Measurements from ENCODE around the gene ADGRD1.
A peak's percentile ranks its signal among the peaks of the same experiment; 100 is the strongest.

ADGRD1 gene

DNA sequence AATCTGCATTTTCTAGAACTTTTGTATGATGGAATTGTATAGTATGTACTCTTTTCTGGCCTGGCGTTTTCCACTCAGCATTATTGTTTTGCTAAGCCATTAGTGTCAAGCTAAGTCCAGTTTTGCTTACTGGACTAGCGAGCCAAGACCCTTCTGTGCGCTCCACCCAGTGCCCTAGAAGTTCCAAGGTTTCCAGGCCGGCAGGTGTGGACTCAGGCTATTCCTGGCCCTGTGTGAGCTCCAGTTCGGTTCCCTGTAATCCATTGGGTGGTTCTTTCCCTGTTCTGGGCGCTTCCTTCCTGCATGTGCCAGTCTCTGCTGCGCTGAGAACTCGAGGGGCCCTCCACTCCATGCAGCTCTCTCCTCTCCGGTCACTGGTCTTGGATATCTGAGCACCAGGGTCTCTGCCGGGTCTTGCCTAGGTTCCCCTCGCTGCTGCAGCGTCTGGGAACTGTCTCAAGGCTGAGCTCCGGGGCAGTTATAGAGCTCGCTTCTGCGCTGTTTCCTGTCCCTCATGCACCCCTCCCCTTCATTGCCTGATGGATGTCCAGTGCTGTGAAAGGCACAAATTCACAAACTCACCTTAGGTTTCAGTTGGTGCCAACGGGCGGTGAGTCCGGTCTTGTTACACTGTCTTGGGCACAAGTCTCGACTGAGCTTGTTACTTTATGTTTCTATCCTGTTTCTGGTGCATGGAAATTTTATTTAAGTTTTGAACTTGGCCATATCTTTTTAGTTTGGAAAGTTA is 100.8 kb downstream of the ADGRD1 start:
- no peak for DNase-seq (ENCODE audit: low read depth, low spot score)
- Histone ChIP-seq H3K4me3 (no peak overlapping the region), H3K36me3 (ENCODE audit: insufficient read depth, low read length) (no peaks in the 10 kb centered on the region), H3K9me3 (ENCODE audit: low read depth, low read length) (no peaks in the 10 kb centered on the region), H3K9ac (ENCODE audit: insufficient read length) (no peak overlapping the region), H3K27ac (no peak overlapping the region)
- TF ChIP-seq POLR2AphosphoS5 (IDR thresholded peaks at IDR 0.05; ENCODE audit: borderline replicate concordance, low read depth, low read length) (no peak), EZH2 (IDR thresholded peaks at IDR 0.05) (peak; percentile 71), FOXP2 (optimal IDR thresholded peaks at IDR 0.05; ENCODE audit: control extremely low read depth, extremely low read length, insufficient read depth) (no peak)

GRCh38 chr12:131055093-131055465 is 101.4 kb downstream of the ADGRD1 start:
- no peak for TF ChIP-seq EZH2 (IDR thresholded peaks at IDR 0.05)
- no peak for TF ChIP-seq POLR2AphosphoS5 (IDR thresholded peaks at IDR 0.05; ENCODE audit: borderline replicate concordance, low read depth, low read length)
- no peak for TF ChIP-seq FOXP2 (optimal IDR thresholded peaks at IDR 0.05; ENCODE audit: control extremely low read depth, extremely low read length, insufficient read depth)
- Histone ChIP-seq H3K27ac (no peak overlapping the region), H3K9me3 (ENCODE audit: low read depth, low read length) (no peaks in the 10 kb centered on the region), H3K9ac (ENCODE audit: insufficient read length) (no peak overlapping the region), H3K36me3 (ENCODE audit: insufficient read depth, low read length) (no peaks in the 10 kb centered on the region), H3K4me3 (no peak overlapping the region)
- DNase-seq (ENCODE audit: low read depth, low spot score) = no peak

DNA sequence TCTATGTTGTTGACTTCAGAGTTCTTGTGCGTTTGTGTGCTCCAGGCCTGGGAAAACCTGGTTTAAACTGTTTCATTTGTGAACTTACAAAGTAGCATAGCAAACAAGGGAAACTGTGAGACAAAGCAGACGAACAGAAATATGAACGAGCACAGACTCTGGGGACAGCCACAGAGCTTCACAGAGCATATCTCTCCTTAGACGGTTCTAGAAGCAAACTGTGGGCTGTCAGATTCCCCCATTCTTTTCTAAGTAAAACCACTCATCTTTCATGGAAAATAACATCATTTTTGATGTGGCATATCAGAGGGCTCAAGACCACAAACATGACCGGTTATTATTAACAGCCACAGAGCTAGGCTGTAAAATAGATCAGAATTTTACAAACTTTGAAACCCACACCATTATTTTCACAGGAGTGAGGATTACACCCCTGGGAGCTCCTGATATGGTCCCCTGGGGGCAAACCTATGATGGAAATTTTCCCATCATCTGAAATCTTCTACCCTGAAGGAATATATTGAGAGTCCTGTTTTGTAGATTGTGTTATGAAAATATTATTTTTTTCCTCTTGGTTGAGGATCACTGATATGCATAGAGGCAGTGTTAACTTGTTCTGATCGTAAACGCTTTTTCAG is 102.0 kb downstream of the ADGRD1 start:
- Histone ChIP-seq H3K27ac (no peak overlapping the region), H3K4me3 (no peak overlapping the region), H3K36me3 (ENCODE audit: insufficient read depth, low read length) (no peaks in the 10 kb centered on the region), H3K9me3 (ENCODE audit: low read depth, low read length) (no peaks in the 10 kb centered on the region), H3K9ac (ENCODE audit: insufficient read length) (no peak overlapping the region)
- no peak for TF ChIP-seq FOXP2 (optimal IDR thresholded peaks at IDR 0.05; ENCODE audit: control extremely low read depth, extremely low read length, insufficient read depth)
- TF ChIP-seq EZH2 (IDR thresholded peaks at IDR 0.05) = peak; percentile 53
- DNase-seq (ENCODE audit: low read depth, low spot score) = no peak

GRCh38 chr12:131056626-131057025 is 102.9 kb downstream of the ADGRD1 start:
- Histone ChIP-seq H3K27ac (no peak overlapping the region), H3K9me3 (ENCODE audit: low read depth, low read length) (no peaks in the 10 kb centered on the region), H3K36me3 (ENCODE audit: insufficient read depth, low read length) (no peaks in the 10 kb centered on the region), H3K9ac (ENCODE audit: insufficient read length) (no peak overlapping the region), H3K4me3 (no peak overlapping the region)
- no peak for DNase-seq (ENCODE audit: low read depth, low spot score)
- TF ChIP-seq FOXP2 (optimal IDR thresholded peaks at IDR 0.05; ENCODE audit: control extremely low read depth, extremely low read length, insufficient read depth) (no peak), EZH2 (IDR thresholded peaks at IDR 0.05) (no peak), POLR2AphosphoS5 (IDR thresholded peaks at IDR 0.05; ENCODE audit: borderline replicate concordance, low read depth, low read length) (no peak)

DNA sequence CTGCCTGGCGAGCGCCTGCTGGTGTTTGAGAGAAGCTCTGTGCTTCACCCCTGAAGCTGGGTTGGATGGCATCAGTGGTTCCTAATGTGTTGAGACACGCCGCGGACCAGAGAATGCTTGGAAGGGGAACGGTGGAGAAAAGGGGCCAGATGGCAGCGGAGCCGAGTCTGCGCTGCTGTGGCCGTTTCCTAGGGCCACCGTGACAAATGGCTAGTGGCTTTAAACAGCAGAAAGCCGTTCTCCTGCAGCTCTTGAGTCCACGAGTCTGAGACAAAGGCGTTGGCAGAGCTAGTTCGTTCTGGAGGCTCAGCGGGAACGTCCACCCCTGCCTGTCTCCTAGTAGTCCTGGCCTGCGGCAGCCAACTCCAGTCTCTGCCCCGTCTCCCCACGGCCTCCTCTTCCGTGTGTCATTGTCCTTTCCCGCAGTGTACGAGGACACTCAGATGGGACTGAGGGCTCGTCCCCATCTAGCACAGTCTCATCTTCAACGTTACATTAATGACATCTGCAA is 103.6 kb downstream of the ADGRD1 start:
- DNase-seq (ENCODE audit: low read depth, low spot score) = no peak
- TF ChIP-seq POLR2AphosphoS5 (IDR thresholded peaks at IDR 0.05; ENCODE audit: borderline replicate concordance, low read depth, low read length) = no peak
- no peak for TF ChIP-seq EZH2 (IDR thresholded peaks at IDR 0.05)
- TF ChIP-seq FOXP2 (optimal IDR thresholded peaks at IDR 0.05; ENCODE audit: control extremely low read depth, extremely low read length, insufficient read depth) = no peak
- H3K9ac ChIP-seq (ENCODE audit: insufficient read length) = no peak overlapping the region
- H3K36me3 ChIP-seq (ENCODE audit: insufficient read depth, low read length) = no peaks in the 10 kb centered on the region
- no peaks in the 10 kb centered on the region for H3K9me3 ChIP-seq (ENCODE audit: low read depth, low read length)
- H3K4me3 ChIP-seq = no peak overlapping the region
- H3K27ac ChIP-seq = no peak overlapping the region

- TF ChIP-seq FOXP2 (optimal IDR thresholded peaks at IDR 0.05; ENCODE audit: control extremely low read depth, extremely low read length, insufficient read depth) (no peak), POLR2AphosphoS5 (IDR thresholded peaks at IDR 0.05; ENCODE audit: borderline replicate concordance, low read depth, low read length) (no peak), EZH2 (IDR thresholded peaks at IDR 0.05) (no peak)
- Histone ChIP-seq H3K4me3 (no peak overlapping the region), H3K36me3 (ENCODE audit: insufficient read depth, low read length) (no peaks in the 10 kb centered on the region), H3K27ac (no peak overlapping the region), H3K9me3 (ENCODE audit: low read depth, low read length) (no peaks in the 10 kb centered on the region), H3K9ac (ENCODE audit: insufficient read length) (no peak overlapping the region)
- DNase-seq (ENCODE audit: low read depth, low spot score) = no peak
These were observed 104.2 kb downstream of the ADGRD1 start for GRCh38 chr12:131057722-131058515.

GRCh38 chr12:131058700-131059099 is 105.0 kb downstream of the ADGRD1 start:
- Histone ChIP-seq H3K4me3 (no peak overlapping the region), H3K9me3 (ENCODE audit: low read depth, low read length) (no peaks in the 10 kb centered on the region), H3K9ac (ENCODE audit: insufficient read length) (no peak overlapping the region), H3K36me3 (ENCODE audit: insufficient read depth, low read length) (no peaks in the 10 kb centered on the region), H3K27ac (no peak overlapping the region)
- TF ChIP-seq FOXP2 (optimal IDR thresholded peaks at IDR 0.05; ENCODE audit: control extremely low read depth, extremely low read length, insufficient read depth) = no peak
- TF ChIP-seq EZH2 (IDR thresholded peaks at IDR 0.05) = no peak
- no peak for TF ChIP-seq POLR2AphosphoS5 (IDR thresholded peaks at IDR 0.05; ENCODE audit: borderline replicate concordance, low read depth, low read length)
- DNase-seq (ENCODE audit: low read depth, low spot score) = no peak

Measured in SK-N-MC (cell line).